ENCODE results near the gene SIGLEC1. TPM values are rescaled to one million over a fixed set of nuclear protein-coding genes. Genes with fewer than 3 reads are reported as not detected.
A peak's percentile ranks its signal among the peaks of the same experiment; 100 is the strongest.

Gene SIGLEC1
- total RNA-seq, 1 donor from 2014 or later = not detected

GRCh38 chr20:3696745-3697587, 15.4 kb downstream of the SIGLEC1 start:
- Mint-ChIP-seq H3K36me3 (no peaks in the 10 kb centered on the region), H3K27ac (no peak overlapping the region), H3K27me3 (peaks cover 2% of the 10 kb centered on the region), H3K4me3 (no peak overlapping the region), H3K4me1 (ENCODE audit: unreplicated experiment) (no peaks in the 10 kb centered on the region), H3K9me3 (no peaks in the 10 kb centered on the region)
- DNase-seq (ENCODE audit: extremely low spot score, unreplicated experiment) = no peak
- no peak for TF ChIP-seq CTCF (conservative IDR thresholded peaks at IDR 0.05)

GRCh38 chr20:3696200-3696599, 16.2 kb downstream of the SIGLEC1 start:
- H3K4me1 Mint-ChIP-seq (ENCODE audit: unreplicated experiment) = no peaks in the 10 kb centered on the region
- DNase-seq (ENCODE audit: extremely low spot score, unreplicated experiment) = no peak
- no peaks in the 10 kb centered on the region for H3K36me3 Mint-ChIP-seq
- H3K27ac Mint-ChIP-seq = no peak overlapping the region
- H3K27me3 Mint-ChIP-seq = peaks cover 2% of the 10 kb centered on the region
- no peak overlapping the region for H3K4me3 Mint-ChIP-seq
- H3K9me3 Mint-ChIP-seq = no peaks in the 10 kb centered on the region
- peak; percentile 69 for TF ChIP-seq CTCF (conservative IDR thresholded peaks at IDR 0.05)

GRCh38 chr20:3694864-3695263, 17.5 kb downstream of the SIGLEC1 start:
- H3K4me3 Mint-ChIP-seq = no peak overlapping the region
- no peaks in the 10 kb centered on the region for H3K9me3 Mint-ChIP-seq
- DNase-seq (ENCODE audit: extremely low spot score, unreplicated experiment) = no peak
- no peak overlapping the region for H3K27ac Mint-ChIP-seq
- no peaks in the 10 kb centered on the region for H3K36me3 Mint-ChIP-seq
- H3K27me3 Mint-ChIP-seq = peaks cover 2% of the 10 kb centered on the region
- no peak for TF ChIP-seq CTCF (conservative IDR thresholded peaks at IDR 0.05)
- H3K4me1 Mint-ChIP-seq (ENCODE audit: unreplicated experiment) = no peaks in the 10 kb centered on the region

- Mint-ChIP-seq H3K4me1 (ENCODE audit: unreplicated experiment) (no peaks in the 10 kb centered on the region), H3K27me3 (no peaks in the 10 kb centered on the region), H3K9me3 (no peaks in the 10 kb centered on the region), H3K36me3 (no peaks in the 10 kb centered on the region), H3K27ac (no peak overlapping the region), H3K4me3 (no peak overlapping the region)
- TF ChIP-seq CTCF (conservative IDR thresholded peaks at IDR 0.05) = no peak
- DNase-seq (ENCODE audit: extremely low spot score, unreplicated experiment) = no peak
Observed at GRCh38 chr20:3693376-3693775, 19.0 kb downstream of the SIGLEC1 start.

GRCh38 chr20:3692706-3693294, 19.6 kb downstream of the SIGLEC1 start:
- no peak for TF ChIP-seq CTCF (conservative IDR thresholded peaks at IDR 0.05)
- Mint-ChIP-seq H3K9me3 (no peaks in the 10 kb centered on the region), H3K27ac (no peak overlapping the region), H3K27me3 (no peaks in the 10 kb centered on the region), H3K4me1 (ENCODE audit: unreplicated experiment) (no peaks in the 10 kb centered on the region), H3K36me3 (no peaks in the 10 kb centered on the region), H3K4me3 (no peak overlapping the region)
- DNase-seq (ENCODE audit: extremely low spot score, unreplicated experiment) = no peak

All from type B pancreatic cell (in vitro differentiated cells).